Endothelial cell of umbilical vein (primary cell): ENCODE results near the gene TPO. TPM values are rescaled to one million over a fixed set of nuclear protein-coding genes. Genes with fewer than 3 reads are reported as not detected.

Experiments used
- BruUV-seq: library from RNA; stranded (reverse); fragments of 400-500 nt; replicated peaks from 2 replicates; lab custom pipeline; 2021; lab: Mats Ljungman, UMichigan
- CTCF ChIA-PET: fragments of 300-600, 350-600 bp; sonication (Branson Sonifier 250); formaldehyde crosslinking; loops from one replicate; lab custom pipeline; 2021; ENCODE audit warnings: antibody characterized with exemption, inconsistent platforms; lab: Charles Lee
- POLR2A ChIA-PET: fragments of 300-600, 350-600 bp; sonication (Branson Sonifier 250); formaldehyde crosslinking; loops from one replicate; lab custom pipeline; 2021; ENCODE audit warnings: antibody characterized with exemption, inconsistent platforms; lab: Charles Lee
- DNase-seq: peaks from one replicate; pipeline ENCODE4 v3.0.0-alpha.2; 2011; ENCODE audit warnings: low read depth, low spot score
- FAIRE-seq: peaks from 2 replicates; lab custom pipeline; 2011; peaks lifted over from hg19 to GRCh38; lab: Jason Lieb, UNC
- H2AFZ ChIP-seq: 2 replicates; pipeline ENCODE4 v1.6.0; 2012; ENCODE audit warnings: low read depth, low read length, control low read depth, inconsistent platforms
- H3K27ac ChIP-seq: 2 replicates; pipeline ENCODE4 v1.5.1; 2011; ENCODE audit warnings: low read depth, mild to moderate bottlenecking, control low read depth, low read length, moderate library complexity; ENCODE audit not compliant: insufficient read depth
- H3K27me3 ChIP-seq, 2 experiments: 2 replicates each; pipeline versions ENCODE4 v1.6.0 to v1.6.1; 2011; ENCODE audit warnings: low read length in 2 of 2, mixed read lengths in 1 of 2; ENCODE audit not compliant: control insufficient read depth in 2 of 2, insufficient read depth in 2 of 2
- H3K36me3 ChIP-seq, 2 experiments: 2 replicates in 1 of 2; 3 replicates in 1 of 2; pipeline ENCODE4 v1.5.1; 2011; ENCODE audit warnings: low read length in 2 of 2, mild to moderate bottlenecking in 1 of 2, moderate library complexity in 1 of 2; ENCODE audit not compliant: control insufficient read depth in 2 of 2, insufficient read depth in 2 of 2; ENCODE audit errors: extremely low read depth in 1 of 2
- H3K4me1 ChIP-seq: 3 replicates; pipeline ENCODE4 v1.5.1; 2011; ENCODE audit warnings: mild to moderate bottlenecking, low read length; ENCODE audit not compliant: control insufficient read depth, insufficient read depth; ENCODE audit errors: extremely low read depth
- H3K4me2 ChIP-seq: 2 replicates; pipeline ENCODE4 v1.6.1; 2011; ENCODE audit warnings: low read length, control low read depth, mixed read lengths; ENCODE audit not compliant: insufficient read depth
- H3K4me3 ChIP-seq, 3 experiments: fragments of 200-600 bp in 1 of 3; sonication (generic), shearing (Covaris generic) in 1 of 3; replicated peaks in 1 of 3; 2 replicates each; pipeline ENCODE4 v1.5.1; 2011 to 2016; ENCODE audit warnings: control low read depth in 3 of 3, low read length in 3 of 3, mild to moderate bottlenecking in 2 of 3, inconsistent platforms in 1 of 3, low read depth in 1 of 3, moderate library complexity in 1 of 3; ENCODE audit not compliant: insufficient read depth in 1 of 3
- H3K79me2 ChIP-seq: 2 replicates; pipeline ENCODE4 v1.6.0; 2012; ENCODE audit warnings: low read length, inconsistent platforms; ENCODE audit not compliant: control insufficient read depth, insufficient read depth
- H3K9ac ChIP-seq: replicated peaks from 2 replicates; pipeline ENCODE3; 2011; ENCODE audit warnings: low read length, control low read depth; ENCODE audit not compliant: insufficient read depth; ENCODE audit errors: extremely low read depth
- H3K9me1 ChIP-seq: replicated peaks from 3 replicates; pipeline ENCODE4 v1.6.0; 2011; ENCODE audit warnings: mild to moderate bottlenecking, low read length; ENCODE audit not compliant: control insufficient read depth, insufficient read depth; ENCODE audit errors: extremely low read depth
- H3K9me3 ChIP-seq: replicated peaks from 2 replicates; pipeline ENCODE4 v1.5.1; 2012; ENCODE audit warnings: low read length, inconsistent platforms; ENCODE audit not compliant: control insufficient read depth, insufficient read depth
- H4K20me1 ChIP-seq: replicated peaks from 2 replicates; pipeline ENCODE3; 2011; ENCODE audit warnings: mild to moderate bottlenecking, low read length; ENCODE audit not compliant: control insufficient read depth, insufficient read depth; ENCODE audit errors: extremely low read depth
- EZH2 ChIP-seq: IDR thresholded peaks from 2 replicates; pipeline ENCODE4 v1.6.1; 2012; ENCODE audit warnings: borderline replicate concordance, low read depth, mild to moderate bottlenecking, moderate library complexity, low read length, inconsistent platforms; ENCODE audit not compliant: severe bottlenecking
- FOS ChIP-seq: IDR thresholded peaks from 2 replicates; pipeline ENCODE4 v1.6.1; 2011; ENCODE audit warnings: mild to moderate bottlenecking, low read length, moderate library complexity, borderline replicate concordance; ENCODE audit not compliant: insufficient read depth
- MYC ChIP-seq: IDR thresholded peaks from one replicate; pipeline ENCODE4 v1.6.1; 2011; ENCODE audit warnings: mild to moderate bottlenecking, low read depth, low read length
- POLR2A ChIP-seq: IDR thresholded peaks from 2 replicates; pipeline ENCODE4 v1.6.1; 2012; ENCODE audit warnings: low read depth, mild to moderate bottlenecking, control low read depth, low read length
- POLR2AphosphoS5 ChIP-seq: IDR thresholded peaks from 2 replicates; pipeline ENCODE4 v1.6.1; 2012; ENCODE audit warnings: low read depth, mild to moderate bottlenecking, control low read depth, low read length, moderate library complexity; ENCODE audit not compliant: insufficient read depth
- dilution Hi-C: fragments of 300-500 bp; cut with MboI; formaldehyde crosslinking; loops from one replicate; pipeline ENCODE4 v1.15.0; 2019; ENCODE audit warnings: low sequenced_read_pairs; ENCODE audit not compliant: extremely low pct_ligation_motif_present
- intact Hi-C: fragments of 100-400 bp; cut with micrococcal nuclease; formaldehyde crosslinking; loops from one replicate; pipeline ENCODE4 v1.10.0; 2022
- polyA plus RNA-seq, 4 experiments: library from polyadenylated mRNA; depleted of rRNA in 3 of 4; stranded (reverse) in 3 of 4; unstranded in 1 of 4; fragments of >200 nt; gene quantifications; 2 replicates each; pipeline versions ENCODE4 v1.2.1 to v1.2.3, GENCODE V29; 2011 to 2012; ENCODE audit warnings: missing spikeins in 1 of 4
- total RNA-seq: library from RNA; stranded (reverse); gene quantifications from 2 replicates; pipeline ENCODE4 v1.2.3, GENCODE V29; 2021
- TF ChIP-seq, protein P1 (sequence below): IDR thresholded peaks from 2 replicates; pipeline ENCODE4 v1.6.1; 2011; ENCODE audit not compliant: insufficient read depth, insufficient read length
- TF ChIP-seq, protein P2 (sequence below), 2 donors: IDR thresholded peaks; 1 replicate in 1 of 2; 2 replicates in 1 of 2; pipeline ENCODE4 v1.5.1; 2011; ENCODE audit warnings: low read length in 2 of 2, mild to moderate bottlenecking in 2 of 2, moderate library complexity in 2 of 2, control low read depth in 1 of 2, inconsistent platforms in 1 of 2, low read depth in 1 of 2; ENCODE audit not compliant: insufficient read depth in 1 of 2; ENCODE audit errors: extremely low read depth in 1 of 2

TPO gene
- total and polyA plus RNA-seq, 2 donors (not counting 3 experiments of a cell fraction or from before 2014, with no cell fraction given) = not detected

DNA sequence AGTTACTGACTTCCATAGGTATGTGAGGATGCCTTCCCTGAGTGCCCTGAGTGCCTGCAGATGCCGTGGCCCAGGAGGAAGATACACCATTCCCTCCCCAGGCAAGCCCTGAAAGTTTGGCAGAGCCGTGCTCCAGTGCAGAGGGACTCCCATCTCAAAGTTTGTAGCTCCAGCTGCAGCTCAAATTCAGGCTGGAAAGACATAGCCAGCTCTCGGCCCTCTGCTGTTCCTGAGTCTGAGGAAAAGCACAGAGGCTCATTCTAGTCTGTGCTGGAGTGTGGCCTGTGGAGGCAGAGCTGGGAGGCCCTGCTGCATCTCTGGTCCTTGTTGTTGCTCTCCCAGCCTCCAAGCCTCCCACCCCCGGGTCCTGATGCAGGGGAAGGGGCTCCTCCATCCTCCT is 15.9 kb upstream of the TPO start:
- FAIRE-seq = no peak
- POLR2A ChIA-PET = no interaction called here

DNA sequence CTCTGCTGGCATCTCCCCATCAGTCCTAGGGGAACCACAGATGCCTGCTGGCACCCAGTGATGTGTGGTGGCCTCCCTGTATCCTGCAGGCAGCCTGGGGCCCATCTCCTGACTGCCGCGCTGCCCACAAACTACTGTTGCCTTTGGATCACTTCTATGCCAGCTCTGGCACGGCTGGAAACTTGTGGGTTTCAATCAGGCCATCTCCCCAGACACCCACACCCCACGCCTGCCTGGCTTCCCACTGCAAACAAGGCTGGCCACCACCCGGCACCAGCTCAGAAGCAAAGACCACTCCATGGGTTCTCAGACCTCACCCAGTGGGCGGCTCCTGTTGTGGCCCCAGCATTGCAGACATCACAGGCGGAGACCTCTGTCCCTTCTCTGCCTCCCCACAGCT is 15.1 kb upstream of the TPO start:
- Histone ChIP-seq H3K36me3 (no peaks in the 10 kb centered on the region), H3K9me3 (peaks cover 7% of the 10 kb centered on the region), H3K79me2 (no peaks in the 10 kb centered on the region), H3K4me2 (no peak overlapping the region), H2AFZ (no peak overlapping the region), H4K20me1 (no peaks in the 10 kb centered on the region), H3K4me1 (no peaks in the 10 kb centered on the region), H3K9ac (no peak overlapping the region), H3K27ac (no peak overlapping the region), H3K4me3 (no peak overlapping the region), H3K27me3 (no peaks in the 10 kb centered on the region), H3K9me1 (no peaks in the 10 kb centered on the region)
- intact Hi-C loops (no loop called here), dilution Hi-C loops (no loop called here)
- no peak for DNase-seq
- CTCF ChIA-PET = no interaction called here
- no peak for FAIRE-seq
- no TSS peak for BruUV-seq
- TF ChIP-seq EZH2 = no peak
- TF ChIP-seq, protein P1, sequence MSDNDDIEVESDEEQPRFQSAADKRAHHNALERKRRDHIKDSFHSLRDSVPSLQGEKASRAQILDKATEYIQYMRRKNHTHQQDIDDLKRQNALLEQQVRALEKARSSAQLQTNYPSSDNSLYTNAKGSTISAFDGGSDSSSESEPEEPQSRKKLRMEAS = no peak
- TF ChIP-seq, protein P2, sequence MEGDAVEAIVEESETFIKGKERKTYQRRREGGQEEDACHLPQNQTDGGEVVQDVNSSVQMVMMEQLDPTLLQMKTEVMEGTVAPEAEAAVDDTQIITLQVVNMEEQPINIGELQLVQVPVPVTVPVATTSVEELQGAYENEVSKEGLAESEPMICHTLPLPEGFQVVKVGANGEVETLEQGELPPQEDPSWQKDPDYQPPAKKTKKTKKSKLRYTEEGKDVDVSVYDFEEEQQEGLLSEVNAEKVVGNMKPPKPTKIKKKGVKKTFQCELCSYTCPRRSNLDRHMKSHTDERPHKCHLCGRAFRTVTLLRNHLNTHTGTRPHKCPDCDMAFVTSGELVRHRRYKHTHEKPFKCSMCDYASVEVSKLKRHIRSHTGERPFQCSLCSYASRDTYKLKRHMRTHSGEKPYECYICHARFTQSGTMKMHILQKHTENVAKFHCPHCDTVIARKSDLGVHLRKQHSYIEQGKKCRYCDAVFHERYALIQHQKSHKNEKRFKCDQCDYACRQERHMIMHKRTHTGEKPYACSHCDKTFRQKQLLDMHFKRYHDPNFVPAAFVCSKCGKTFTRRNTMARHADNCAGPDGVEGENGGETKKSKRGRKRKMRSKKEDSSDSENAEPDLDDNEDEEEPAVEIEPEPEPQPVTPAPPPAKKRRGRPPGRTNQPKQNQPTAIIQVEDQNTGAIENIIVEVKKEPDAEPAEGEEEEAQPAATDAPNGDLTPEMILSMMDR (IDR thresholded peaks at IDR 0.05; ENCODE audit: extremely low read depth in 1 of 2, insufficient read depth in 1 of 2, low read depth in 1 of 2, low read length in 2 of 2) = no peak
- TF ChIP-seq POLR2AphosphoS5 = no peak
- no peak for TF ChIP-seq POLR2A
- no peak for TF ChIP-seq MYC
- POLR2A ChIA-PET = no interaction called here

More for the DNA sequence above, 15.9 kb upstream of the TPO start:
- Histone ChIP-seq H3K4me1 (no peaks in the 10 kb centered on the region), H3K9me1 (no peaks in the 10 kb centered on the region), H2AFZ (no peak overlapping the region), H3K4me2 (no peak overlapping the region), H3K36me3 (no peaks in the 10 kb centered on the region), H4K20me1 (no peaks in the 10 kb centered on the region), H3K9ac (no peak overlapping the region), H3K79me2 (no peaks in the 10 kb centered on the region), H3K27ac (no peak overlapping the region), H3K4me3 (no peak overlapping the region), H3K9me3 (peaks cover 9% of the 10 kb centered on the region), H3K27me3 (no peaks in the 10 kb centered on the region)
- BruUV-seq = no TSS peak
- CTCF ChIA-PET = no interaction called here
- intact Hi-C loops = no loop called here
- dilution Hi-C loops = no loop called here
- TF ChIP-seq EZH2 (no peak), MYC (no peak), FOS (no peak)
- no peak for DNase-seq
